Stimulated activated memory B cell treated with anti-CD40 and anti-IgM and Interleukin-4, amounts not matched to agents 10 μg/mL and 1 μg/mL and 100 μg/mL, for 72 hours (primary cell): Measurements from ENCODE around the gene MMP21.

Source experiments
- ATAC-seq: fragments of 150-1000 bp; cut with Tn5 transposase; 2 replicates; pipeline ENCODE4 v1.10.0; 2021
- H3K27ac Mint-ChIP-seq: one replicate; pipeline ENCODE4 v1.8.0; 2022; ENCODE audit warnings: mild to moderate bottlenecking, mixed read lengths
- H3K27me3 Mint-ChIP-seq: one replicate; pipeline ENCODE4 v1.8.0; 2022; ENCODE audit warnings: mixed read lengths
- H3K36me3 Mint-ChIP-seq: one replicate; pipeline ENCODE4 v1.8.0; 2022; ENCODE audit warnings: mixed read lengths
- H3K4me1 Mint-ChIP-seq: one replicate; pipeline ENCODE4 v1.8.0; 2022; ENCODE audit warnings: mixed read lengths
- H3K4me3 Mint-ChIP-seq: one replicate; pipeline ENCODE4 v1.8.0; 2022; ENCODE audit warnings: mild to moderate bottlenecking, moderate library complexity, mixed read lengths
- H3K9me3 Mint-ChIP-seq: one replicate; pipeline ENCODE4 v1.8.0; 2022; ENCODE audit warnings: mixed read lengths

MMP21 gene

GRCh38 chr10:125775491-125776106 is at the start of gene MMP21:
Gene MMP21, minus strand, starts transcription at chr10:125775821. Its CDS starts 0 bp downstream, at chr10:125775821.
- Mint-ChIP-seq H3K27ac (no peak within 1 kb of the TSS), H3K4me1 (no peaks in the 10 kb centered on the region), H3K36me3 (no peaks in the 10 kb centered on the region), H3K27me3 (no peaks in the 10 kb centered on the region), H3K9me3 (peaks cover 3% of the 10 kb centered on the region), H3K4me3 (no peak within 1 kb of the TSS)
- no peak for ATAC-seq

GRCh38 chr10:125824736-125825135 is 49.1 kb upstream of the MMP21 start:
- Mint-ChIP-seq H3K9me3 (no peaks in the 10 kb centered on the region), H3K27ac (no peak overlapping the region), H3K36me3 (peaks cover 24% of the 10 kb centered on the region), H3K4me1 (peaks cover 36% of the 10 kb centered on the region), H3K27me3 (no peaks in the 10 kb centered on the region), H3K4me3 (no peak overlapping the region)
- ATAC-seq, result no peak

- H3K36me3 Mint-ChIP-seq, result peaks cover 17% of the 10 kb centered on the region
- no peaks in the 10 kb centered on the region for H3K9me3 Mint-ChIP-seq
- ATAC-seq, result no peak
- no peak overlapping the region for H3K4me3 Mint-ChIP-seq
- no peaks in the 10 kb centered on the region for H3K27me3 Mint-ChIP-seq
- H3K27ac Mint-ChIP-seq, result no peak overlapping the region
- peaks cover 32% of the 10 kb centered on the region for H3K4me1 Mint-ChIP-seq
These were observed 48.1 kb upstream of the MMP21 start for GRCh38 chr10:125823663-125824251.

GRCh38 chr10:125822878-125823662 is 47.4 kb upstream of the MMP21 start, which contains the start of the genes BCCIP and UROS:
Gene BCCIP, plus strand, starts transcription at chr10:125823546. Its CDS starts 12 bp downstream, at chr10:125823558.
Gene UROS, minus strand, starts transcription at chr10:125823258. Its CDS starts 6,759 bp downstream, at chr10:125816499.
- Mint-ChIP-seq H3K9me3 (no peaks in the 10 kb centered on the region), H3K27ac (no peak within 1 kb of the TSS), H3K27me3 (no peaks in the 10 kb centered on the region), H3K36me3 (peaks cover 11% of the 10 kb centered on the region), H3K4me3 (no peak within 1 kb of the TSS), H3K4me1 (peaks cover 29% of the 10 kb centered on the region)
- peak; percentile 93 for ATAC-seq

GRCh38 chr10:125820701-125821100 is 45.1 kb upstream of the MMP21 start:
- no peak overlapping the region for H3K4me3 Mint-ChIP-seq
- no peak for ATAC-seq
- peaks cover 3% of the 10 kb centered on the region for H3K36me3 Mint-ChIP-seq
- H3K27me3 Mint-ChIP-seq, result no peaks in the 10 kb centered on the region
- no peak overlapping the region for H3K27ac Mint-ChIP-seq
- H3K4me1 Mint-ChIP-seq, result peaks cover 15% of the 10 kb centered on the region
- H3K9me3 Mint-ChIP-seq, result no peaks in the 10 kb centered on the region

GRCh38 chr10:125817337-125817946 is 41.8 kb upstream of the MMP21 start:
- Mint-ChIP-seq H3K9me3 (no peaks in the 10 kb centered on the region), H3K27ac (no peak overlapping the region), H3K27me3 (no peaks in the 10 kb centered on the region), H3K4me3 (no peak overlapping the region), H3K36me3 (peaks cover 30% of the 10 kb centered on the region), H3K4me1 (peaks cover 14% of the 10 kb centered on the region)
- ATAC-seq, result no peak

GRCh38 chr10:125816548-125816947 is 40.9 kb upstream of the MMP21 start:
- no peak for ATAC-seq
- Mint-ChIP-seq H3K4me1 (peaks cover 8% of the 10 kb centered on the region), H3K9me3 (no peaks in the 10 kb centered on the region), H3K27me3 (no peaks in the 10 kb centered on the region), H3K4me3 (no peak overlapping the region), H3K36me3 (peaks cover 30% of the 10 kb centered on the region), H3K27ac (no peak overlapping the region)

GRCh38 chr10:125815764-125816163 is 40.1 kb upstream of the MMP21 start:
- H3K4me1 Mint-ChIP-seq, result peaks cover under 1% of the 10 kb centered on the region
- no peak overlapping the region for H3K27ac Mint-ChIP-seq
- no peak for ATAC-seq
- H3K27me3 Mint-ChIP-seq, result no peaks in the 10 kb centered on the region
- no peaks in the 10 kb centered on the region for H3K9me3 Mint-ChIP-seq
- peaks cover 36% of the 10 kb centered on the region for H3K36me3 Mint-ChIP-seq
- no peak overlapping the region for H3K4me3 Mint-ChIP-seq

GRCh38 chr10:125812128-125812750 is 36.6 kb upstream of the MMP21 start:
- Mint-ChIP-seq H3K27ac (no peak overlapping the region), H3K4me1 (no peaks in the 10 kb centered on the region), H3K4me3 (no peak overlapping the region), H3K36me3 (peaks cover 55% of the 10 kb centered on the region), H3K27me3 (no peaks in the 10 kb centered on the region), H3K9me3 (no peaks in the 10 kb centered on the region)
- ATAC-seq, result no peak

GRCh38 chr10:125811251-125811650 is 35.6 kb upstream of the MMP21 start:
- peaks cover 65% of the 10 kb centered on the region for H3K36me3 Mint-ChIP-seq
- H3K27me3 Mint-ChIP-seq, result no peaks in the 10 kb centered on the region
- no peak overlapping the region for H3K27ac Mint-ChIP-seq
- ATAC-seq, result no peak
- H3K4me1 Mint-ChIP-seq, result no peaks in the 10 kb centered on the region
- H3K4me3 Mint-ChIP-seq, result no peak overlapping the region
- no peaks in the 10 kb centered on the region for H3K9me3 Mint-ChIP-seq

GRCh38 chr10:125808047-125808446 is 32.4 kb upstream of the MMP21 start:
- Mint-ChIP-seq H3K4me1 (no peaks in the 10 kb centered on the region), H3K27me3 (no peaks in the 10 kb centered on the region), H3K9me3 (no peaks in the 10 kb centered on the region), H3K27ac (no peak overlapping the region), H3K36me3 (peaks cover 56% of the 10 kb centered on the region), H3K4me3 (no peak overlapping the region)
- no peak for ATAC-seq

- peaks cover 72% of the 10 kb centered on the region for H3K36me3 Mint-ChIP-seq
- no peak overlapping the region for H3K27ac Mint-ChIP-seq
- no peaks in the 10 kb centered on the region for H3K9me3 Mint-ChIP-seq
- H3K27me3 Mint-ChIP-seq, result no peaks in the 10 kb centered on the region
- ATAC-seq, result no peak
- H3K4me3 Mint-ChIP-seq, result no peak overlapping the region
- H3K4me1 Mint-ChIP-seq, result no peaks in the 10 kb centered on the region
These were observed 27.1 kb upstream of the MMP21 start for GRCh38 chr10:125802739-125803138.

GRCh38 chr10:125802131-125802530 is 26.5 kb upstream of the MMP21 start:
- no peak for ATAC-seq
- Mint-ChIP-seq H3K4me3 (no peak overlapping the region), H3K9me3 (no peaks in the 10 kb centered on the region), H3K27ac (no peak overlapping the region), H3K36me3 (peaks cover 71% of the 10 kb centered on the region), H3K27me3 (no peaks in the 10 kb centered on the region), H3K4me1 (no peaks in the 10 kb centered on the region)

- Mint-ChIP-seq H3K4me1 (no peaks in the 10 kb centered on the region), H3K27me3 (no peaks in the 10 kb centered on the region), H3K27ac (no peak overlapping the region), H3K36me3 (peaks cover 68% of the 10 kb centered on the region), H3K9me3 (no peaks in the 10 kb centered on the region), H3K4me3 (no peak overlapping the region)
- ATAC-seq, result no peak
These were observed 26.0 kb upstream of the MMP21 start for GRCh38 chr10:125801574-125801973.
